SK-N-SH (cell line): Measurements from ENCODE around the gene NRG3.

ENCODE experiments used
- CHD2 ChIP-seq: fragments of 150-350 bp; IDR thresholded peaks from 2 replicates; pipeline ENCODE4 v1.6.1; 2018; ENCODE audit warnings: low read length; ENCODE audit not compliant: partially characterized antibody
- CTCF ChIP-seq: fragments of 200-600 bp; sonication (generic); IDR thresholded peaks from 2 replicates; pipeline ENCODE4 v1.6.1; 2017; ENCODE audit warnings: antibody characterized with exemption, mild to moderate bottlenecking, moderate library complexity
- ELF1 ChIP-seq: IDR thresholded peaks from 2 replicates; pipeline ENCODE4 v1.4.0; 2012
- MXI1 ChIP-seq: IDR thresholded peaks from 2 replicates; pipeline ENCODE4 v1.6.1; 2012; ENCODE audit warnings: mild to moderate bottlenecking, low read depth, low read length, improper control_type of control experiment
- REST ChIP-seq: IDR thresholded peaks from 2 replicates; pipeline ENCODE4 v1.6.1; 2012; ENCODE audit warnings: mild to moderate bottlenecking, low read depth, low read length, moderate library complexity
- RXRA ChIP-seq: IDR thresholded peaks from 2 replicates; pipeline ENCODE4 v1.4.0; 2012; ENCODE audit warnings: low read depth, mild to moderate bottlenecking, borderline replicate concordance
- TCF12 ChIP-seq: IDR thresholded peaks from 2 replicates; pipeline ENCODE4 v1.4.0; 2012
- USF2 ChIP-seq: fragments of 150-350 bp; IDR thresholded peaks from 2 replicates; pipeline ENCODE4 v1.6.1; 2017; ENCODE audit warnings: antibody characterized with exemption, low read length, low read depth, borderline replicate concordance

GRCh38 chr10:81871558-81871957 is 3.4 kb upstream of the NRG3 start:
- TF ChIP-seq ELF1 (no peak), CTCF (no peak), CHD2 (no peak), REST (no peak), MXI1 (no peak), TCF12 (no peak), RXRA (no peak), USF2 (no peak)
